H1 (cell line): Measurements from ENCODE around the gene NDUFA11. TPM values are rescaled to one million over a fixed set of nuclear protein-coding genes. Genes with fewer than 3 reads are reported as not detected.

Experiments used
- EZH2 ChIP-seq: fragments of 200-600 bp; sonication (generic); IDR thresholded peaks from 2 replicates; pipeline ENCODE4 v1.7.1; 2012; ENCODE audit warnings: low read depth, mild to moderate bottlenecking, moderate library complexity, low read length, inconsistent platforms; ENCODE audit not compliant: severe bottlenecking
- PHF8 ChIP-seq: fragments of 200-600 bp; sonication (generic); conservative IDR thresholded peaks from 2 replicates; pipeline ENCODE4 v1.7.1; 2012; ENCODE audit warnings: low read depth, mild to moderate bottlenecking, inconsistent platforms, low read length, moderate library complexity
- SIX5 ChIP-seq: IDR thresholded peaks from 2 replicates; pipeline ENCODE4 v1.6.1; 2011; ENCODE audit warnings: mild to moderate bottlenecking, low read depth, low read length
- SP2 ChIP-seq: IDR thresholded peaks from 2 replicates; pipeline ENCODE4 v1.6.1; 2012; ENCODE audit warnings: mild to moderate bottlenecking, low read length, inconsistent platforms
- TEAD4 ChIP-seq: IDR thresholded peaks from 2 replicates; pipeline ENCODE4 v1.6.1; 2012; ENCODE audit warnings: low read depth, low read length, inconsistent platforms, mixed read lengths
- polyA plus RNA-seq, 7 experiments: library from polyadenylated mRNA; depleted of rRNA in 3 of 7; stranded (reverse) in 5 of 7; unstranded in 2 of 7; fragments of >200 nt in 5 of 7; fragments of 200-250 nt in 2 of 7; gene quantifications; 1 replicate in 5 of 7; 2 replicates in 1 of 7; 4 replicates in 1 of 7; pipeline versions ENCODE4 v1.2.1 to v1.2.3, GENCODE V29; 2011 to 2013; ENCODE audit warnings: missing spikeins in 2 of 7, mixed read lengths in 2 of 7
- total RNA-seq: library from RNA; stranded (reverse); fragmentation: NEBNext Ultra II Directional; extraction: Animal tissue kit (Norgen Biotek cat#: 25700); gene quantifications from 2 replicates; pipeline ENCODE4 v1.2.1, GENCODE V29; 2021
- TF ChIP-seq, protein P1 (sequence below): IDR thresholded peaks from 2 replicates; pipeline ENCODE4 v1.6.1; 2011; ENCODE audit warnings: low read length, improper control_type of control experiment

NDUFA11 gene
- total and polyA plus RNA-seq, 2 of the 8 experiments (the other 6 are each of a cell fraction or from before 2014, with no cell fraction given): 205 to 1,037 TPM

DNA sequence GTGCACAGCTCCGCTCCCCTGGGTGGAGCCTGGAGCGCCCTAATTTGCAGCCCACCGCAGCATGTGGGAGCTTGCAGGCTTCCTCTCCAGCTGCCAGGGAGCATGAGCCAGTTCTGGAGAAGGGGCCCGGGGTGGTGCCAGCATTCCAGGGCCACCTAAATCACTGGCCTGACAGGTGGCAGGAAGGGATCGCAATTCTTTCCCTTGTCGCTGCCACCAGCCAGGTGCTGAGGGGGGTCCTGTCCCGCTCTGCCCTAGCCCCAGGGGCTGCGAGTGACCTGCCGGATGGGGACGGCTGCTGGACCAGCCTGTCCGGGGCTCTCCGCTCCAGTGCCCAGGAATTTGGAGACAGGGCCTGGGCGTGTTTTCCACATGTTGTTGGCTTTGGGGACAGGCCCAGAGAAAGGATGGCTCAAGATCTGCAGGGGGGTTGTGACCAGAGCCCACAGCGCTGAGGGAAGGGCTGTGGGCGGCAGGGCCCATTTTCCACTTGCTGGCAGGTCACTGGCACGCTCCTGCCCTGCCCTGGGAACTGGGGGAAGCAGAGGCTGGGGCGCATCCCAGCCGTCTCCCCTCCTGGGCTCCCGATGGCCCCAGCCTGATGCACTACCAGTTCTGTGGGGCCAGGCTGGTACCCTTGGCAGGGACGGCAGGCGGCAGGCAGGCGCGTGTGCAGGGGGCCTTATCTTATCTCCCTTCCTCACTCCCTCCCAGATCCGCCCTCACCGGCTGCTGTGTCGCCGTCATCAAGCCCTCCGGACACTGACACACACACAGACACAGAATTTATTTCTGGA, 9.5 kb downstream of the NDUFA11 start (continued):
- TF ChIP-seq, protein P1, sequence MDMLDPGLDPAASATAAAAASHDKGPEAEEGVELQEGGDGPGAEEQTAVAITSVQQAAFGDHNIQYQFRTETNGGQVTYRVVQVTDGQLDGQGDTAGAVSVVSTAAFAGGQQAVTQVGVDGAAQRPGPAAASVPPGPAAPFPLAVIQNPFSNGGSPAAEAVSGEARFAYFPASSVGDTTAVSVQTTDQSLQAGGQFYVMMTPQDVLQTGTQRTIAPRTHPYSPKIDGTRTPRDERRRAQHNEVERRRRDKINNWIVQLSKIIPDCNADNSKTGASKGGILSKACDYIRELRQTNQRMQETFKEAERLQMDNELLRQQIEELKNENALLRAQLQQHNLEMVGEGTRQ: no peak
- no peak for TF ChIP-seq PHF8
- no peak for TF ChIP-seq SIX5
- TF ChIP-seq TEAD4: no peak
- no peak for TF ChIP-seq SP2
- TF ChIP-seq EZH2: no peak
